HepG2 (cell line): ENCODE data around the gene CSNK1D. TPM values are rescaled to one million over a fixed set of nuclear protein-coding genes. Genes with fewer than 3 reads are reported as not detected.
A peak's percentile ranks its signal among the peaks of the same experiment; 100 is the strongest.

ENCODE experiments used
- AGO1 ChIP-seq: fragments of 200-400 bp; formaldehyde crosslinking; IDR thresholded peaks from 2 replicates; pipeline ENCODE4 v1.6.1; 2017; ENCODE audit warnings: mild to moderate bottlenecking, low read depth, low read length, moderate library complexity; ENCODE audit not compliant: poor library complexity, severe bottlenecking
- BORCS8-MEF2B ChIP-seq: sonication (generic); formaldehyde crosslinking; IDR thresholded peaks from 2 replicates; pipeline ENCODE4 v1.8.0; 2022; ENCODE audit warnings: mild to moderate bottlenecking, missing genetic modification reagents
- CBFB ChIP-seq: sonication (generic); formaldehyde crosslinking; IDR thresholded peaks from 2 replicates; pipeline ENCODE4 v1.4.0; 2020; ENCODE audit warnings: missing genetic modification reagents
- CBX5 ChIP-seq: sonication (generic); formaldehyde crosslinking; IDR thresholded peaks from 2 replicates; pipeline ENCODE4 v1.4.0; 2020; ENCODE audit warnings: missing genetic modification reagents, borderline replicate concordance
- CEBPB ChIP-seq: IDR thresholded peaks from 2 replicates; pipeline ENCODE4 v1.6.1; 2011; ENCODE audit warnings: low read depth, low read length, improper control_type of control experiment, borderline replicate concordance
- DNMT3B ChIP-seq: conservative IDR thresholded peaks from 2 replicates; pipeline ENCODE4 v1.6.1; 2016; ENCODE audit warnings: missing biosample characterization, control low read depth
- GLI4 ChIP-seq: sonication (generic); formaldehyde crosslinking; IDR thresholded peaks from 2 replicates; pipeline ENCODE4 v1.5.1; 2020; ENCODE audit warnings: missing genetic modification reagents, mild to moderate bottlenecking, moderate library complexity, borderline replicate concordance
- KDM4B ChIP-seq: sonication (generic); formaldehyde crosslinking; IDR thresholded peaks from 2 replicates; pipeline ENCODE4 v1.4.0; 2020; ENCODE audit warnings: missing genetic modification reagents
- MED13 ChIP-seq: sonication (generic); formaldehyde crosslinking; IDR thresholded peaks from 2 replicates; pipeline ENCODE4 v1.5.0; 2020; ENCODE audit warnings: missing genetic modification reagents
- PLRG1 ChIP-seq: fragments of 450-650 bp; conservative IDR thresholded peaks from 2 replicates; pipeline ENCODE4 v1.6.1; 2016
- RARG ChIP-seq: sonication (generic); formaldehyde crosslinking; IDR thresholded peaks from 2 replicates; pipeline ENCODE4 v1.4.0; 2020; ENCODE audit warnings: low read depth, mild to moderate bottlenecking, missing genetic modification reagents
- TCF7 ChIP-seq: sonication (generic); IDR thresholded peaks from 2 replicates; pipeline ENCODE4 v1.6.1; 2016; ENCODE audit warnings: antibody characterized with exemption, low read depth
- ZNF17 ChIP-seq: sonication (generic); formaldehyde crosslinking; IDR thresholded peaks from 2 replicates; pipeline ENCODE4 v1.5.0; 2020; ENCODE audit warnings: mild to moderate bottlenecking, missing genetic modification reagents
- ZNF329 ChIP-seq: sonication (generic); formaldehyde crosslinking; IDR thresholded peaks from 2 replicates; pipeline ENCODE4 v1.9.0; 2021; ENCODE audit warnings: low read depth, mild to moderate bottlenecking, missing genetic modification reagents
- ZNF331 ChIP-seq: sonication (generic); formaldehyde crosslinking; IDR thresholded peaks from 2 replicates; pipeline ENCODE4 v1.4.0; 2020; ENCODE audit warnings: missing genetic modification reagents
- polyA plus RNA-seq, 8 experiments: library from polyadenylated mRNA; depleted of rRNA in 3 of 8; stranded (reverse) in 7 of 8; unstranded in 1 of 8; fragments of >200 nt; fragmentation: Illumina TruSeq in 4 of 8; extraction: Trizol in 4 of 8; gene quantifications; 2 replicates each; pipeline versions ENCODE4 v1.2.1 to v1.2.3, GENCODE V29; 2011 to 2016; ENCODE audit warnings: low read depth in 4 of 8, missing spikeins in 1 of 8, mixed read lengths in 1 of 8; ENCODE audit not compliant: insufficient read depth in 1 of 8
- total RNA-seq, 5 experiments: library from RNA; depleted of rRNA; stranded (reverse); fragments of >200 nt; fragmentation: Illumina TruSeq; extraction: Trizol; gene quantifications; 2 replicates each; pipeline ENCODE4 v1.2.3, GENCODE V29; 2016; ENCODE audit warnings: low read depth in 1 of 5
- TF ChIP-seq, protein P1 (sequence below): sonication (generic); formaldehyde crosslinking; IDR thresholded peaks from 2 replicates; pipeline ENCODE4 v1.4.0; 2020; ENCODE audit warnings: mild to moderate bottlenecking, missing genetic modification reagents
- TF ChIP-seq, protein P2 (sequence below): sonication (generic); formaldehyde crosslinking; IDR thresholded peaks from 2 replicates; pipeline ENCODE4 v1.5.1; 2020; ENCODE audit warnings: mild to moderate bottlenecking, missing genetic modification reagents, moderate library complexity

Gene CSNK1D
- total and polyA plus RNA-seq, 2 of the 13 experiments (the other 11 are each of a cell fraction or from before 2014, with no cell fraction given): 31.5 to 128 TPM

DNA sequence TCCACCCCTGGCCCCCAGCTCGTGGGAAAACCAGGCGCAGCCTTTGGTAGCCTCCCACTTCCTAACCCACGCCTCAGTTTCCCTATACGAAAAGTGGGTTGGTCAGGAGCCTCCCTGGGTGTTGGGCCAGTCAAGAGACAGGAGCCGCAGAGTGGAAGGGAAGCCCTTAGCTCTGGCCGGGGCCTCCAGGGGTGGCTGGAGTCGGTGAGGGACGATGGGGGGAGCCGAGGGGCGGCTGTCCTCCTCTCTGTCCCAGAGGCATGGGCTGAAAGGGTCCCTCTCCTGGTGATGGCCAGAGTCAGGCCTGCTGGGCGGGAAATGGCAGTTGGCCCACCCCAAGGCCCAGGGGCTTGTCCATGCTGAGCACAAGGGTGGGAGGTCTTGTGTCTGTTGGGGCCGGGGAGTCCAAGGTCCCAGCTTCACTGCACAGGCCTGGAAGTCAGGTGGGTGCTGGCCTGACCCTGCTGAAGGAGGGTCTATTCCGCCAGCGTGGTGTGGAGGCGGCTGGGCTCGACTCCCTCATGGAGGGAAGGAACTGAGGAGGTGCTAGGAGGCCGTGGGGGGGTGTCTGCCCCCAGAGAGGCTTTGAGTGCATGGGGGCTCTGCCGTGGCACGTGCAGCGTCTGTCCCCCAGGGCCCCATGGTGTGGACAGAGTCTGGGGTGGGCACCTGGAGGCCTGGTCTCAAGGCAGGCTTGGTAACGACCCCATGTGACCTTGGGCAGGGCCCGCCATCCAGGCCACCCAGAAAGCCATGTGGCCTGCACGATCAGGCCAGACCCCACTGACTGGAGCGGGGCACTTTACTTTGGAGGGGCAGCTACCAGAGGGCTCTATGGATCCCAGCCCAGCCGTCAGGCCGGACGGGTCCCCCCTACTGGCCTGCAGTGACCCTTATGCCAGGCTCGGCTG is 43.5 kb downstream of the CSNK1D start (continued):
- TF ChIP-seq CBX5 (CRISPR knock-in tag) (no peak), ZNF17 (CRISPR knock-in tag) (no peak), CBFB (CRISPR knock-in tag) (no peak), ZNF329 (CRISPR knock-in tag) (peak; percentile 56; the same call in 1 of the 2 replicates), GLI4 (CRISPR knock-in tag) (peak; percentile 88; the same call in 1 of the 2 replicates), BORCS8-MEF2B (CRISPR knock-in tag) (peak; percentile 48; the same call in 1 of the 2 replicates), DNMT3B (CRISPR knock-in tag) (no peak), ZNF331 (CRISPR knock-in tag) (peak; percentile 63), CEBPB (no peak), KDM4B (CRISPR knock-in tag) (peak; percentile 40; the same call in 1 of the 2 replicates), MED13 (CRISPR knock-in tag) (no peak; the same call in 1 of the 2 replicates), PLRG1 (no peak), AGO1 (peak; percentile 15), RARG (CRISPR knock-in tag) (no peak), TCF7 (no peak)
- TF ChIP-seq, protein P1, sequence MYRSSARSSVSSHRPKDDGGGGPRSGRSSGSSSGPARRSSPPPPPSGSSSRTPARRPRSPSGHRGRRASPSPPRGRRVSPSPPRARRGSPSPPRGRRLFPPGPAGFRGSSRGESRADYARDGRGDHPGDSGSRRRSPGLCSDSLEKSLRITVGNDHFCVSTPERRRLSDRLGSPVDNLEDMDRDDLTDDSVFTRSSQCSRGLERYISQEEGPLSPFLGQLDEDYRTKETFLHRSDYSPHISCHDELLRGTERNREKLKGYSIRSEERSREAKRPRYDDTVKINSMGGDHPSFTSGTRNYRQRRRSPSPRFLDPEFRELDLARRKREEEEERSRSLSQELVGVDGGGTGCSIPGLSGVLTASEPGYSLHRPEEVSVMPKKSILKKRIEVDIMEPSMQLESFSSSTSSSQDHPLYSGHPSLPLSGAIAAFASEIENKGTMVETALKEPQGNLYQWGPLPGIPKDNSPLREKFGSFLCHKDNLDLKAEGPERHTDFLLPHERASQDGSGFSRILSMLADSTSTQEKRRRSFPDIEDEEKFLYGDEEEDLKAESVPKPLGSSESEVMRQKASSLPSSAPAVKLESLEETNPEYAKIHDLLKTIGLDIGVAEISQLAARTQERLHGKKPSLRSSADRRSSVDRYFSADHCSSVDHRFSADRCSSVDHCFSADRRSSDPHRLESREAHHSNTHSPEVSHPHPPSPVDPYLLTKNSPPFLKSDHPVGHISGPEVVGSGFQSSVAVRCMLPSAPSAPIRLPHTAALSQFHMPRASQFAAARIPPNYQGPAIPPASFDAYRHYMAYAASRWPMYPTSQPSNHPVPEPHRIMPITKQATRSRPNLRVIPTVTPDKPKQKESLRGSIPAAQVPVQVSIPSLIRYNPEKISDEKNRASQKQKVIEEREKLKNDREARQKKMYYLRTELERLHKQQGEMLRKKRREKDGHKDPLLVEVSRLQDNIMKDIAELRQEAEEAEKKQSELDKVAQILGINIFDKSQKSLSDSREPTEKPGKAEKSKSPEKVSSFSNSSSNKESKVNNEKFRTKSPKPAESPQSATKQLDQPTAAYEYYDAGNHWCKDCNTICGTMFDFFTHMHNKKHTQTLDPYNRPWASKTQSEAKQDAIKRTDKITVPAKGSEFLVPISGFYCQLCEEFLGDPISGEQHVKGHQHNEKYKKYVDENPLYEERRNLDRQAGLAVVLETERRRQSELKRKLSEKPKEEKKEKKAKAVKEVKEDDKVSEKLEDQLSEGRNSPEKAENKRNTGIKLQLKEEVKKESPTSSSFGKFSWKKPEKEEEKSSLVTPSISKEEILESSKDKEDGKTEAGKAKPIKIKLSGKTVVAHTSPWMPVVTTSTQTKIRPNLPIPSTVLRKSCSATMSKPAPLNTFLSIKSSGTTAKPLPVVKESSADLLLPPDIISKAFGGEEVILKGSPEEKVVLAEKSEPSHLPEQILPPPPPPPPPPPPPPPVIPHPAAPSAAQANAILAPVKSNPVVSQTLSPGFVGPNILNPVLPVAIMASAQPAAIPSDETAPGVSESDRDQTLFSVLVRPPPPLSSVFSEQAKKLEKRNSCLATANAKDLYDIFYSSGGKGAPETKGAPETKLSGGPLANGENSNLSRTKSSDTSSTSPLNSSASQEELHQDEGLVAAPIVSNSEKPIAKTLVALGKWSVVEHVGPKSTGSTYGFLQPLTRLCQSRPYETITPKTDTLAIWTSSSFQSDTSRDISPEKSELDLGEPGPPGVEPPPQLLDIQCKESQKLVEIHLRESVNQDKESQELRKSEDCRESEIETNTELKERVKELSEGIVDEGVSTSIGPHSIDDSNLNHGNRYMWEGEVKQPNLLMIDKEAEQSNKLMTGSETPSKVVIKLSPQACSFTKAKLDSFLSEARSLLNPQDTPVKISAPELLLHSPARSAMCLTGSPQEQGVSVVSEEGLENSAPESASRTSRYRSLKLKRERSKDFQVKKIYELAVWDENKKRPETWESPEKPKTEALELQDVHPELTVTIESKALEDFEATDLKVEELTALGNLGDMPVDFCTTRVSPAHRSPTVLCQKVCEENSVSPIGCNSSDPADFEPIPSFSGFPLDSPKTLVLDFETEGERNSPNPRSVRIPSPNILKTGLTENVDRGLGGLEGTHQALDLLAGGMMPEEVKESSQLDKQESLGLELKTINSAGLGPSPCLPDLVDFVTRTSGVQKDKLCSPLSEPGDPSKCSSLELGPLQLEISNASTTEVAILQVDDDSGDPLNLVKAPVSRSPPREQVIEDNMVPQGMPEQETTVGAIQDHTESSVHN (CRISPR knock-in tag): no peak
- TF ChIP-seq, protein P2, sequence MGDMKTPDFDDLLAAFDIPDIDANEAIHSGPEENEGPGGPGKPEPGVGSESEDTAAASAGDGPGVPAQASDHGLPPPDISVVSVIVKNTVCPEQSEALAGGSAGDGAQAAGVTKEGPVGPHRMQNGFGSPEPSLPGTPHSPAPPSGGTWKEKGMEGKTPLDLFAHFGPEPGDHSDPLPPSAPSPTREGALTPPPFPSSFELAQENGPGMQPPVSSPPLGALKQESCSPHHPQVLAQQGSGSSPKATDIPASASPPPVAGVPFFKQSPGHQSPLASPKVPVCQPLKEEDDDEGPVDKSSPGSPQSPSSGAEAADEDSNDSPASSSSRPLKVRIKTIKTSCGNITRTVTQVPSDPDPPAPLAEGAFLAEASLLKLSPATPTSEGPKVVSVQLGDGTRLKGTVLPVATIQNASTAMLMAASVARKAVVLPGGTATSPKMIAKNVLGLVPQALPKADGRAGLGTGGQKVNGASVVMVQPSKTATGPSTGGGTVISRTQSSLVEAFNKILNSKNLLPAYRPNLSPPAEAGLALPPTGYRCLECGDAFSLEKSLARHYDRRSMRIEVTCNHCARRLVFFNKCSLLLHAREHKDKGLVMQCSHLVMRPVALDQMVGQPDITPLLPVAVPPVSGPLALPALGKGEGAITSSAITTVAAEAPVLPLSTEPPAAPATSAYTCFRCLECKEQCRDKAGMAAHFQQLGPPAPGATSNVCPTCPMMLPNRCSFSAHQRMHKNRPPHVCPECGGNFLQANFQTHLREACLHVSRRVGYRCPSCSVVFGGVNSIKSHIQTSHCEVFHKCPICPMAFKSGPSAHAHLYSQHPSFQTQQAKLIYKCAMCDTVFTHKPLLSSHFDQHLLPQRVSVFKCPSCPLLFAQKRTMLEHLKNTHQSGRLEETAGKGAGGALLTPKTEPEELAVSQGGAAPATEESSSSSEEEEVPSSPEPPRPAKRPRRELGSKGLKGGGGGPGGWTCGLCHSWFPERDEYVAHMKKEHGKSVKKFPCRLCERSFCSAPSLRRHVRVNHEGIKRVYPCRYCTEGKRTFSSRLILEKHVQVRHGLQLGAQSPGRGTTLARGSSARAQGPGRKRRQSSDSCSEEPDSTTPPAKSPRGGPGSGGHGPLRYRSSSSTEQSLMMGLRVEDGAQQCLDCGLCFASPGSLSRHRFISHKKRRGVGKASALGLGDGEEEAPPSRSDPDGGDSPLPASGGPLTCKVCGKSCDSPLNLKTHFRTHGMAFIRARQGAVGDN: peak; percentile 93
